Heart left ventricle (tissue), 13 donors: ENCODE results near the gene PREX1.

Experiments
- POLR2A ChIP-seq, 2 donors: fragments of 450-650 bp; IDR thresholded peaks; one replicate each; pipeline ENCODE4 v1.6.1; 2017; ENCODE audit warnings: antibody characterized with exemption in 2 of 2, mild to moderate bottlenecking in 2 of 2, moderate library complexity in 2 of 2
- TF ChIP-seq, protein P1 (sequence below), 12 donors: fragments of 200-600 bp; sonication (generic) in 4 of 12; IDR thresholded peaks; one replicate each; pipeline versions ENCODE4 v1.5.0 to v1.8.0; 2018 to 2022; ENCODE audit warnings: antibody characterized with exemption in 12 of 12, mild to moderate bottlenecking in 5 of 12
- donor health status: ischemic (EF 13 %, LVEDD 7.1; RV severe dilation, severe dysfunction).
- donor health status: DM: no; HTN: yes; CAD: no.
- donor health status: DM: no; HTN: no; CAD: no.
- donor health status: ischemic (EF 25% LVEDD 6.9; RV normal size, moderate dysfunction).
- donor health status: ischemic (EF 25% LVEDD 5.7; RV mildly dilated, moderate dysfunction).
- donor health status: ischemic (EF 35%, LVEDD 5.7; RV mildly dilated, moderate dysfunction).
- donor health status: nonischemic (EF 11% LVEDD 7.7; RV severe dilation, severe dysfunction).
- donor health status: DM: yes; HTN: yes; CAD: no.
- donor health status: PGD.
- donor health status: ischemic (EF 29% LVEDD 5.4; RV normal size, mild dysfunction).
- donor health status: nonischemic (EF 23%, LVEDD 6.1; RV moderate dilation, normal function).

DNA sequence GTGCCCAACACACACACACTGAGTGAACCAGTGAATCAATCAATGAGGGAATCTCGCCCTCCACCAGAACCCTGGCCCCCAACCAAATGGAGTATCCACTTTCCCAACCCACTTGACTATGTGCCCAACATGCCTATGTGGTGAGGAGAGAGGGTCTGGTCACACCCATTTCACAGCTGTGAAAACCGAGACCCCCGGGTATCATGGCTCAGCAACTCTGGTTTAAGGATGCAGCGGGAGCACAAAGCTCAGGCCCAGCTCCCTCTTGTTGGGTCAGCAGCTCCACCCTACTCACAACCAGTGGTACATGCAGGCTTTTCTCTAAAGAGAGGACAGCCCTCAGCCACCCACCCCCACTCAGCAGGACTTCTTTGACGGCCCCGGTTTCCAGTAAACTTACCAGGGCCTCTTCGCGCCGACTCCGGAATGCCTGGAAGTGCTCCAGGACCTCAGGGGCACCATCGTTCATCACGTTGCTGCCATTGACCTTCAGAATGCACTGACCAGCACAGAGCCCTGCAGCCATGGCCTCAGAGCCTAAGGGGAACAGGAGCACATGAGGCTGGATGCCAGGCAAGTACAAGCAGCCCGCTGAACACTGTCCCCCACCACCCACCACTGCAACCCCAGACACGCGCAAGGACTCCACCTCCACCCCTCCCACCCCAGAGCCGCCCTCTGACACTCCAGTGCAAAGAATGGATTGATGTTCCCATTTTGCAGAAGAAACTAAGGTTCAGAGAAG is 174.7 kb downstream of the PREX1 start:
- no peak for TF ChIP-seq POLR2A (IDR thresholded peaks at IDR 0.05)
- TF ChIP-seq, protein P1, sequence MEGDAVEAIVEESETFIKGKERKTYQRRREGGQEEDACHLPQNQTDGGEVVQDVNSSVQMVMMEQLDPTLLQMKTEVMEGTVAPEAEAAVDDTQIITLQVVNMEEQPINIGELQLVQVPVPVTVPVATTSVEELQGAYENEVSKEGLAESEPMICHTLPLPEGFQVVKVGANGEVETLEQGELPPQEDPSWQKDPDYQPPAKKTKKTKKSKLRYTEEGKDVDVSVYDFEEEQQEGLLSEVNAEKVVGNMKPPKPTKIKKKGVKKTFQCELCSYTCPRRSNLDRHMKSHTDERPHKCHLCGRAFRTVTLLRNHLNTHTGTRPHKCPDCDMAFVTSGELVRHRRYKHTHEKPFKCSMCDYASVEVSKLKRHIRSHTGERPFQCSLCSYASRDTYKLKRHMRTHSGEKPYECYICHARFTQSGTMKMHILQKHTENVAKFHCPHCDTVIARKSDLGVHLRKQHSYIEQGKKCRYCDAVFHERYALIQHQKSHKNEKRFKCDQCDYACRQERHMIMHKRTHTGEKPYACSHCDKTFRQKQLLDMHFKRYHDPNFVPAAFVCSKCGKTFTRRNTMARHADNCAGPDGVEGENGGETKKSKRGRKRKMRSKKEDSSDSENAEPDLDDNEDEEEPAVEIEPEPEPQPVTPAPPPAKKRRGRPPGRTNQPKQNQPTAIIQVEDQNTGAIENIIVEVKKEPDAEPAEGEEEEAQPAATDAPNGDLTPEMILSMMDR (IDR thresholded peaks at IDR 0.05) = no peak
